Measurements from ENCODE around the gene NR2F1.

DNA sequence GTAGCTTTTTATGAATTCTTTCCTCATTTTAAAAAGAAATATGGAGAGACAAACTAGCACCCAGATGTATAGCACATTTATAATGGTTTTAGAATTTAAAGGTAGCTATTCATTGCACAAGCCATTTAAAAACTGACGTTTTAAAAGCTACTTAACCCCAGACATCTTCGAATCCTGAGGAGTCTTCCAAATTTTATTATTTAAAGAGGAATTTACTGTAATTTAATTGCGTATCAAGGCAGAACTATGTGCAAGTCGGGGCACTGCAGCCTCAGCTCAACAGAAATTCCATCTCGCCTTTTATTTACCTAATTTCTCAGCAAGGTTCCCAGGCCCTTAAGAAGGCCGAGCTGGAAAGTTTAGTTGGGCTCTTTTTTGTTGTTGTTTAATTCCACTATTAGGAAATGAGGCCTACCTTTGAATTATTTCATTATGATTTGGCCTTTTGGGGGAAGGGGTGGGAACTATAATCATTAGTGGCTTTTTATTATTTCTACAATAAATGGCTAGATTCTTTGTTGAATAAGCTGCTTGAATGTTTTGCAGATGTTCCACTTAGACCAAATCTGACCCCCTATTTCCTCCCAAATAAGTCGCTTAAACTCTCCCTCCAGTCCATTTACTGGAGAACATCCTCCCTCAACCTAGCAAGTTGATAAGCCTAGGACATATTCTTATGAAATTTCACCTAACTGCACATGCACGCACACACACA lies 20.2 kb downstream of the NR2F1 start:
- TF ChIP-seq POLR2A (IDR thresholded peaks at IDR 0.05; ENCODE audit: low read depth, low read length) = no peak
- TF ChIP-seq POLR2AphosphoS5 (IDR thresholded peaks at IDR 0.05; ENCODE audit: low read depth, low read length) = no peak
- TF ChIP-seq TAF1 (IDR thresholded peaks at IDR 0.05; ENCODE audit: borderline replicate concordance, low read depth, low read length) = no peak

Data from GM12892 (cell line).